Measurements from ENCODE around the gene XAB2.

DNA sequence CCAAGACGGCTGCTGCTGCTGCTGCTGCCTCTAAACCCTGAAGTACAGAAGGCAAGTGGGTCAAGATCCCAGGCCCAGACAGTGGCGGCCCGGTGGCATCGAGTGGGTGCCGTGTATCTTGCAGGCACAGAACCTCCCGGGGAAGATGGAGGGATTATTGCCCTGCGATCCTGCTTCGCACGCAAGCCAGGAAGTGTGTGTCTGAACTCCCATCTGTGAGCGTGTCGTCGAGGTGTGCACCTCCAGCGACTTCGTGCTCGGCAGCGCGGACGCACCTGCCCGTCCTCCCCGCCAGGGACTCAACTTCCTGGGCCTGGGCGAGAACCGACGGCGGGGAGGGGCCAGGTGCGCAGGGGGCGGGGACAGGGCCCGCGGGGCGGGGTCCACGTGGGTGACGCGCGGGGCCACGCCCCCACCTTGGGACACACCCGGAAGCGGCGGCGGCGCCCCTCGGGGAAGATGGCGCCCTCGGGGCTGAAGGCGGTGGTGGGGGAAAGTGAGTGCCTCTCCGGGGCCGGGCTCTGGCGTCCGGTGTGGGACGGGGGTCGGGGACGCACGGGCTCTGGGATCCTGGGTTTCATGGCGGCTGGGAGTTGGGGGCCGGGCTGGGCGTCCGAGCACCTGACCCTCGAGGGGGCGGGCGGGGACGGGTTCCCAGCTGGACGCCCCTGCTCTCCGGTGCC lies 7.5 kb upstream of the XAB2 start, which contains the start of gene STXBP2:
- TF ChIP-seq, protein P1, sequence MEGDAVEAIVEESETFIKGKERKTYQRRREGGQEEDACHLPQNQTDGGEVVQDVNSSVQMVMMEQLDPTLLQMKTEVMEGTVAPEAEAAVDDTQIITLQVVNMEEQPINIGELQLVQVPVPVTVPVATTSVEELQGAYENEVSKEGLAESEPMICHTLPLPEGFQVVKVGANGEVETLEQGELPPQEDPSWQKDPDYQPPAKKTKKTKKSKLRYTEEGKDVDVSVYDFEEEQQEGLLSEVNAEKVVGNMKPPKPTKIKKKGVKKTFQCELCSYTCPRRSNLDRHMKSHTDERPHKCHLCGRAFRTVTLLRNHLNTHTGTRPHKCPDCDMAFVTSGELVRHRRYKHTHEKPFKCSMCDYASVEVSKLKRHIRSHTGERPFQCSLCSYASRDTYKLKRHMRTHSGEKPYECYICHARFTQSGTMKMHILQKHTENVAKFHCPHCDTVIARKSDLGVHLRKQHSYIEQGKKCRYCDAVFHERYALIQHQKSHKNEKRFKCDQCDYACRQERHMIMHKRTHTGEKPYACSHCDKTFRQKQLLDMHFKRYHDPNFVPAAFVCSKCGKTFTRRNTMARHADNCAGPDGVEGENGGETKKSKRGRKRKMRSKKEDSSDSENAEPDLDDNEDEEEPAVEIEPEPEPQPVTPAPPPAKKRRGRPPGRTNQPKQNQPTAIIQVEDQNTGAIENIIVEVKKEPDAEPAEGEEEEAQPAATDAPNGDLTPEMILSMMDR (IDR thresholded peaks at IDR 0.05; ENCODE audit: low read length) = no peak
- TF ChIP-seq EZH2 (IDR thresholded peaks at IDR 0.05; ENCODE audit: borderline replicate concordance, low read length) = no peak
